B cell (primary cell): Measurements from ENCODE around the gene PCDHGA9. TPM values are rescaled to one million over a fixed set of nuclear protein-coding genes. Genes with fewer than 3 reads are reported as not detected.
A peak's percentile ranks its signal among the peaks of the same experiment; 100 is the strongest.
"Not testable (repeated sequence)": the region's sequence is repeated elsewhere in the genome, so short reads cannot be mapped to it uniquely, and the experiment has no call there.

Experiments
- ATAC-seq: fragments of 200-7000 bp; cut with Tn5 transposase; one replicate; pipeline ENCODE4 v1.10.0; 2021; ENCODE audit warnings: low read depth, mild to moderate bottlenecking, moderate number of reproducible peaks, moderate library complexity
- CTCF ChIA-PET: fragments of 350-600 bp; sonication (Branson Sonifier 250); formaldehyde crosslinking; loops from one replicate; lab custom pipeline; 2021; ENCODE audit warnings: antibody characterized with exemption, inconsistent platforms; lab: Charles Lee
- POLR2A ChIA-PET: fragments of 350-600 bp; sonication (Branson Sonifier 250); formaldehyde crosslinking; loops from one replicate; lab custom pipeline; 2021; ENCODE audit warnings: antibody characterized with exemption; lab: Charles Lee
- DNase-seq: peaks from one replicate; pipeline ENCODE4 v3.0.0; 2013
- H2AFZ ChIP-seq: 2 replicates; pipeline ENCODE4 v1.6.1; 2012; ENCODE audit warnings: mild to moderate bottlenecking, low read depth, low read length; ENCODE audit not compliant: insufficient read depth, poor library complexity, severe bottlenecking
- H3K27ac ChIP-seq, 2 donors: 1 replicate in 1 of 2; 2 replicates in 1 of 2; pipeline ENCODE4 v1.5.1; 2012 to 2013; ENCODE audit warnings: low read length in 2 of 2, mild to moderate bottlenecking in 2 of 2, moderate library complexity in 1 of 2
- H3K27me3 ChIP-seq, 4 experiments: fragments of 200-600 bp in 1 of 4; sonication (generic) in 1 of 4; replicated peaks in 1 of 4; 1 replicate in 2 of 4; 2 replicates in 2 of 4; pipeline versions ENCODE4 v1.6.1 to v1.7.0; 2013 to 2016; ENCODE audit warnings: low read length in 3 of 4, mild to moderate bottlenecking in 2 of 4, mixed read lengths in 1 of 4, moderate library complexity in 1 of 4; ENCODE audit not compliant: insufficient read depth in 4 of 4, control insufficient read depth in 3 of 4; ENCODE audit errors: control extremely low read depth in 1 of 4
- H3K36me3 ChIP-seq, 2 experiments: replicated peaks in 1 of 2; 1 replicate in 1 of 2; 2 replicates in 1 of 2; pipeline versions ENCODE4 v1.6.1 to v1.7.1; 2013; ENCODE audit warnings: low read length in 1 of 2; ENCODE audit not compliant: insufficient read depth in 2 of 2, control insufficient read depth in 1 of 2; ENCODE audit errors: control extremely low read depth in 1 of 2, extremely low read depth in 1 of 2
- H3K4me1 ChIP-seq, 2 donors: fragments of 200-600 bp in 1 of 2; sonication (generic) in 1 of 2; 1 replicate in 1 of 2; 2 replicates in 1 of 2; pipeline versions ENCODE4 v1.5.1 to v1.6.1; 2013 to 2017; ENCODE audit warnings: low read length in 2 of 2; ENCODE audit not compliant: control insufficient read depth in 2 of 2, insufficient read depth in 2 of 2
- H3K4me2 ChIP-seq: replicated peaks from 2 replicates; pipeline ENCODE3; 2012; ENCODE audit warnings: mild to moderate bottlenecking, low read depth, low read length; ENCODE audit not compliant: poor library complexity, severe bottlenecking
- H3K4me3 ChIP-seq, 5 experiments: fragments of 200-600 bp in 1 of 5; sonication (generic) in 1 of 5; 1 replicate in 3 of 5; 2 replicates in 2 of 5; pipeline versions ENCODE4 v1.5.1 to v1.7.0; 2011 to 2016; ENCODE audit warnings: low read length in 4 of 5, mild to moderate bottlenecking in 4 of 5, low read depth in 2 of 5, control low read depth in 1 of 5, moderate library complexity in 1 of 5; ENCODE audit not compliant: insufficient read depth in 1 of 5; ENCODE audit errors: control extremely low read depth in 1 of 5, extremely low read depth in 1 of 5
- H3K79me2 ChIP-seq: fragments of 200-600 bp; sonication (generic); one replicate; pipeline ENCODE4 v1.6.0; 2016; ENCODE audit warnings: low read length; ENCODE audit not compliant: control insufficient read depth, insufficient read depth
- H3K9ac ChIP-seq: fragments of 200-600 bp; sonication (generic); 2 replicates; pipeline ENCODE4 v1.6.1; 2017; ENCODE audit warnings: mild to moderate bottlenecking, low read length, moderate library complexity
- H3K9me3 ChIP-seq, 3 donors: one replicate each; pipeline versions ENCODE4 v1.6.1 to v1.7.1; 2013; ENCODE audit warnings: low read length in 2 of 3; ENCODE audit not compliant: control insufficient read depth in 2 of 3, insufficient read depth in 1 of 3; ENCODE audit errors: control extremely low read depth in 1 of 3
- H4K20me1 ChIP-seq: 2 replicates; pipeline ENCODE4 v1.6.0; 2012; ENCODE audit warnings: mild to moderate bottlenecking, low read length; ENCODE audit not compliant: insufficient read depth, control insufficient read depth, poor library complexity, severe bottlenecking
- H3K27ac Mint-ChIP-seq: one replicate; pipeline ENCODE4 v1.8.0; 2021; ENCODE audit warnings: mixed read lengths
- H3K27me3 Mint-ChIP-seq: one replicate; pipeline ENCODE4 v1.8.0; 2021; ENCODE audit warnings: mixed read lengths
- H3K4me1 Mint-ChIP-seq: one replicate; pipeline ENCODE4 v1.8.0; 2021; ENCODE audit warnings: mixed read lengths
- H3K4me3 Mint-ChIP-seq: one replicate; pipeline ENCODE4 v1.8.0; 2021; ENCODE audit warnings: mixed read lengths
- H3K9me3 Mint-ChIP-seq: one replicate; pipeline ENCODE4 v1.8.0; 2022; ENCODE audit warnings: mixed read lengths; ENCODE audit not compliant: insufficient read depth
- EZH2 ChIP-seq: IDR thresholded peaks from 2 replicates; pipeline ENCODE4 v1.6.1; 2012; ENCODE audit warnings: borderline replicate concordance, low read depth, mild to moderate bottlenecking, moderate library complexity, low read length; ENCODE audit not compliant: insufficient read depth, poor library complexity, severe bottlenecking
- WGBS: methylation state at CpG from one replicate; pipeline ENCODE4 v1.1.5; 2013; ENCODE audit warnings: missing lambda C conversion rate; ENCODE audit not compliant: insufficient coverage; 5-methylcytosine and 5-hydroxymethylcytosine counted together
- intact Hi-C: fragments of 100-400 bp; cut with micrococcal nuclease; formaldehyde crosslinking; loops from one replicate; pipeline ENCODE4 v1.10.0; 2022
- polyA plus RNA-seq: library from polyadenylated mRNA; depleted of rRNA; stranded (reverse); fragments of >200 nt; gene quantifications from 2 replicates; pipeline ENCODE4 v1.2.3, GENCODE V29; 2012
- total RNA-seq, 2 donors: library from RNA; stranded (reverse); fragments of 120-200 nt in 1 of 2; gene quantifications; 1 replicate in 1 of 2; 2 replicates in 1 of 2; pipeline versions ENCODE4 v1.2.3 to v1.2.4, GENCODE V29; 2013 to 2022
- TF ChIP-seq, protein P1 (sequence below): fragments of 200-600 bp; IDR thresholded peaks from one replicate; pipeline ENCODE4 v1.8.0; 2022; ENCODE audit warnings: antibody characterized with exemption, mild to moderate bottlenecking

PCDHGA9 gene
- total and polyA plus RNA-seq, 2 donors (not counting 1 experiment from before 2014, with no cell fraction given), result 0.19 to 2.5 TPM

DNA sequence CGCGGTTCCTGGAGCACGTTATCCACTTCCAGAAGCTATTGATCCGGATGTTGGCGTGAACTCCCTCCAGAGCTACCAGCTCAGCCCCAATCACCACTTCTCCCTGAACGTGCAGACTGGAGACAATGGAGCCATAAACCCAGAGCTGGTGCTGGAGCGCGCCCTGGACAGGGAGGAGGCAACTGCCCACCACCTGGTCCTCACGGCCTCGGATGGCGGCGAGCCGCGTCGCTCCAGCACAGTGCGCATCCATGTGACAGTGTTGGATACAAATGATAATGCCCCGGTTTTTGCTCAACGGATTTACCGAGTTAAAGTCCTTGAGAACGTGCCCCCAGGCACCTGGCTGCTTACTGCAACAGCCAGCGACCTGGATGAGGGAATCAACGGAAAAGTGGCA is 809 bp downstream of the PCDHGA9 start:
- ChIA-PET POLR2A (no interaction called here), CTCF (interaction anchor here (1.1 to 1.8 kb wide), 6 partner anchors 10 to 164 kb away, joined by 3 to 7 read pairs (median 4); partner anchors contain the start of genes PCDHGA10 and PCDHGB7)
- no peak for ATAC-seq
- Histone ChIP-seq H3K9me3 (peaks cover 0 to 54% (median 21%) of the 10 kb centered on the region in 3 donors), H3K4me2 (no peak overlapping the region), H3K9ac (no peak overlapping the region), H2AFZ (no peak overlapping the region), H3K36me3 (no peaks in the 10 kb centered on the region), H4K20me1 (no peaks in the 10 kb centered on the region), H3K4me3 (no peak overlapping the region), H3K4me1 (no peaks in the 10 kb centered on the region), H3K27ac (no peak overlapping the region), H3K79me2 (no peaks in the 10 kb centered on the region), H3K27me3 (peaks cover 0 to 61% (median 38%) of the 10 kb centered on the region in 4 experiments)
- no peak for TF ChIP-seq EZH2
- TF ChIP-seq, protein P1, sequence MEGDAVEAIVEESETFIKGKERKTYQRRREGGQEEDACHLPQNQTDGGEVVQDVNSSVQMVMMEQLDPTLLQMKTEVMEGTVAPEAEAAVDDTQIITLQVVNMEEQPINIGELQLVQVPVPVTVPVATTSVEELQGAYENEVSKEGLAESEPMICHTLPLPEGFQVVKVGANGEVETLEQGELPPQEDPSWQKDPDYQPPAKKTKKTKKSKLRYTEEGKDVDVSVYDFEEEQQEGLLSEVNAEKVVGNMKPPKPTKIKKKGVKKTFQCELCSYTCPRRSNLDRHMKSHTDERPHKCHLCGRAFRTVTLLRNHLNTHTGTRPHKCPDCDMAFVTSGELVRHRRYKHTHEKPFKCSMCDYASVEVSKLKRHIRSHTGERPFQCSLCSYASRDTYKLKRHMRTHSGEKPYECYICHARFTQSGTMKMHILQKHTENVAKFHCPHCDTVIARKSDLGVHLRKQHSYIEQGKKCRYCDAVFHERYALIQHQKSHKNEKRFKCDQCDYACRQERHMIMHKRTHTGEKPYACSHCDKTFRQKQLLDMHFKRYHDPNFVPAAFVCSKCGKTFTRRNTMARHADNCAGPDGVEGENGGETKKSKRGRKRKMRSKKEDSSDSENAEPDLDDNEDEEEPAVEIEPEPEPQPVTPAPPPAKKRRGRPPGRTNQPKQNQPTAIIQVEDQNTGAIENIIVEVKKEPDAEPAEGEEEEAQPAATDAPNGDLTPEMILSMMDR, result no peak
- intact Hi-C loops, result loop anchor here (5.0 kb wide), 1 partner anchor 36 kb away; no protein-coding TSS in a partner anchor
- DNase-seq, result no peak
- Mint-ChIP-seq H3K9me3 (peaks cover 9% of the 10 kb centered on the region), H3K27me3 (peaks cover 58% of the 10 kb centered on the region), H3K4me1 (peaks cover 4% of the 10 kb centered on the region), H3K4me3 (no peak overlapping the region), H3K27ac (no peak overlapping the region)
- WGBS, result 44% methylated on average over 19 of the region's 22 CpGs

DNA sequence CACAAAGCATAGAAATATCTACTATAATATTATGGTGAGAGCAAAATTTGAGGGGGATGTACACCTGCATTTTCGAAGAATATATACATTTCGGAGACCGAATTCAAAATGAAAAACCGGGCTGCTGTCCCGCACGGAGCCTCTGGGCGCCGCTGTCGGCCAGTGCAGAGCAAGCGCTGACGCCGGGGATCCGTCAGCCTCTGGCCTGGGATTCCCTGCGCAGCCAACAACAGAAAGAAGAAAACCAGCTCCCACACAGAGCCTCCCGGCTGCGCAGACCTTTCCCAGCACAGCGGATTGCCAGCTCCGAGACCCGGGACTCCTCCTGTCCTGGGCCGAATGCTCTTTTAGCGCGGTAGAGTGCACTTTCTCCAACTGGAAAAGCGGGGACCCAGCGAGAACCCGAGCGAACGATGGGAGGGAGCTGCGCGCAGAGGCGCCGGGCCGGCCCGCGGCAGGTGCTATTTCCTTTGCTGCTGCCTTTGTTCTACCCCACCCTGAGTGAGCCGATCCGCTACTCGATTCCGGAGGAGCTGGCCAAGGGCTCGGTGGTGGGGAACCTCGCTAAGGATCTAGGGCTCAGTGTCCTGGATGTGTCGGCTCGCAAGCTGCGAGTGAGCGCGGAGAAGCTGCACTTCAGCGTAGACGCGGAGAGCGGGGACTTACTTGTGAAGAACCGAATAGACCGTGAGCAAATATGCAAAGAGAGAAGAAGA is 5.4 kb downstream of the PCDHGA9 start, which contains the start of gene PCDHGB6:
PCDHGB6 (plus strand) TSS at position 232 of the 716 bp plus-strand sequence; CDS start at position 414, 182 bp downstream.
- peaks cover 0 to 71% (median 49%) of the 10 kb centered on the region in 4 experiments for H3K27me3 ChIP-seq
- H3K4me1 ChIP-seq, H3K36me3 ChIP-seq, H3K79me2 ChIP-seq, intact Hi-C loops, H3K4me1 Mint-ChIP-seq, H4K20me1 ChIP-seq, H3K27ac ChIP-seq, H3K9me3 Mint-ChIP-seq, H2AFZ ChIP-seq, POLR2A ChIA-PET, H3K9ac ChIP-seq: not testable (repeated sequence)
- Mint-ChIP-seq H3K27ac (peak within 1 kb of the TSS; percentile 54), H3K4me3 (peak within 1 kb of the TSS; percentile 80), H3K27me3 (peaks cover 60% of the 10 kb centered on the region)
- peak within 1 kb of the TSS in 3 of 5 experiments; percentile 1 to 21 (median 11) for H3K4me3 ChIP-seq
- H3K9me3 ChIP-seq, result peaks cover 0 to 56% (median 20%) of the 10 kb centered on the region in 3 donors
- CTCF ChIA-PET, result interaction anchor here (1.0 to 2.8 kb wide), 8 partner anchors 13 to 227 kb away, joined by 3 to 17 read pairs (median 6); partner anchors contain the start of genes PCDHGA11 and PCDHGA12
- DNase-seq (peak; percentile 40), ATAC-seq (peak; percentile 73)
- 21% methylated on average over 40 of the region's 51 CpGs for WGBS
- peak within 1 kb of the TSS; percentile 33 for H3K4me2 ChIP-seq
- TF ChIP-seq, protein P1, result peak; percentile 62
